Measurements from ENCODE around the gene C3orf18. TPM values are rescaled to one million over a fixed set of nuclear protein-coding genes. Genes with fewer than 3 reads are reported as not detected.

The C3orf18 gene
- total RNA-seq, 1 experiment from 2014 or later = 1.3 TPM

GRCh38 chr3:50559702-50560101, 7.8 kb downstream of the C3orf18 start:
- peaks cover 11% of the 10 kb centered on the region for H3K27me3 Mint-ChIP-seq (ENCODE audit: insufficient read depth, unreplicated experiment)
- no peaks in the 10 kb centered on the region for H3K36me3 Mint-ChIP-seq (ENCODE audit: insufficient read depth, unreplicated experiment)
- H3K9me3 Mint-ChIP-seq (ENCODE audit: unreplicated experiment) = no peaks in the 10 kb centered on the region
- CTCF ChIA-PET = interaction anchor here (1.1 to 3.4 kb wide), 3 partner anchors 10 to 57 kb away, joined by 3 to 19 read pairs (median 8); no protein-coding TSS in a partner anchor
- POLR2A ChIA-PET = no interaction called here
- H3K27ac Mint-ChIP-seq (ENCODE audit: low read depth, unreplicated experiment) = no peak overlapping the region
- DNase-seq (ENCODE audit: unreplicated experiment) = no peak
- H3K4me1 Mint-ChIP-seq (ENCODE audit: insufficient read depth, unreplicated experiment) = peaks cover 10% of the 10 kb centered on the region
- H3K4me3 Mint-ChIP-seq (ENCODE audit: unreplicated experiment) = no peak overlapping the region
- TF ChIP-seq CTCF (IDR thresholded peaks at IDR 0.05; ENCODE audit: unreplicated experiment) = no peak
- BruUV-seq (replicated peaks) = no TSS peak
- intact Hi-C loops (cut with micrococcal nuclease) = no loop called here

- Mint-ChIP-seq H3K4me1 (ENCODE audit: insufficient read depth, unreplicated experiment) (peaks cover 2% of the 10 kb centered on the region), H3K4me3 (ENCODE audit: unreplicated experiment) (no peak overlapping the region), H3K36me3 (ENCODE audit: insufficient read depth, unreplicated experiment) (no peaks in the 10 kb centered on the region), H3K27me3 (ENCODE audit: insufficient read depth, unreplicated experiment) (peaks cover 11% of the 10 kb centered on the region), H3K27ac (ENCODE audit: low read depth, unreplicated experiment) (no peak overlapping the region), H3K9me3 (ENCODE audit: unreplicated experiment) (no peaks in the 10 kb centered on the region)
- no peak for TF ChIP-seq CTCF (IDR thresholded peaks at IDR 0.05; ENCODE audit: unreplicated experiment)
- intact Hi-C loops (cut with micrococcal nuclease) = no loop called here
- ChIA-PET POLR2A (no interaction called here), CTCF (interaction anchor here (0.5 to 1.2 kb wide), 4 partner anchors 9 to 211 kb away, joined by 3 to 4 read pairs (median 3); no protein-coding TSS in a partner anchor)
- no peak for DNase-seq (ENCODE audit: unreplicated experiment)
- no TSS peak for BruUV-seq (replicated peaks)
These were observed 9.6 kb downstream of the C3orf18 start for GRCh38 chr3:50557915-50558314.

- ChIA-PET POLR2A (interaction anchor here (1.5 kb wide), 1 partner anchor 11 kb away, joined by 3 read pairs; the partner anchor contains the start of gene C3orf18), CTCF (interaction anchor here (0.7 to 1.9 kb wide), 4 partner anchors 9 to 209 kb away, joined by 3 to 16 read pairs (median 6); no protein-coding TSS in a partner anchor)
- Mint-ChIP-seq H3K36me3 (ENCODE audit: insufficient read depth, unreplicated experiment) (no peaks in the 10 kb centered on the region), H3K27me3 (ENCODE audit: insufficient read depth, unreplicated experiment) (peaks cover 11% of the 10 kb centered on the region), H3K27ac (ENCODE audit: low read depth, unreplicated experiment) (no peak overlapping the region), H3K9me3 (ENCODE audit: unreplicated experiment) (no peaks in the 10 kb centered on the region), H3K4me1 (ENCODE audit: insufficient read depth, unreplicated experiment) (no peaks in the 10 kb centered on the region), H3K4me3 (ENCODE audit: unreplicated experiment) (no peak overlapping the region)
- intact Hi-C loops (cut with micrococcal nuclease) = no loop called here
- no peak for DNase-seq (ENCODE audit: unreplicated experiment)
- no TSS peak for BruUV-seq (replicated peaks)
- no peak for TF ChIP-seq CTCF (IDR thresholded peaks at IDR 0.05; ENCODE audit: unreplicated experiment)
These were observed 10.4 kb downstream of the C3orf18 start for GRCh38 chr3:50557106-50557505.

- POLR2A ChIA-PET = no interaction called here
- no peaks in the 10 kb centered on the region for H3K4me1 Mint-ChIP-seq (ENCODE audit: insufficient read depth, unreplicated experiment)
- H3K9me3 Mint-ChIP-seq (ENCODE audit: unreplicated experiment) = no peaks in the 10 kb centered on the region
- no peak overlapping the region for H3K4me3 Mint-ChIP-seq (ENCODE audit: unreplicated experiment)
- no peak for TF ChIP-seq CTCF (IDR thresholded peaks at IDR 0.05; ENCODE audit: unreplicated experiment)
- no peak for DNase-seq (ENCODE audit: unreplicated experiment)
- H3K27me3 Mint-ChIP-seq (ENCODE audit: insufficient read depth, unreplicated experiment) = peaks cover 11% of the 10 kb centered on the region
- BruUV-seq (replicated peaks) = no TSS peak
- H3K27ac Mint-ChIP-seq (ENCODE audit: low read depth, unreplicated experiment) = no peak overlapping the region
- no peaks in the 10 kb centered on the region for H3K36me3 Mint-ChIP-seq (ENCODE audit: insufficient read depth, unreplicated experiment)
- CTCF ChIA-PET = interaction anchor here (1.1 kb wide), 2 partner anchors 12 to 167 kb away, joined by 3 read pairs; no protein-coding TSS in a partner anchor
- intact Hi-C loops (cut with micrococcal nuclease) = no loop called here
These were observed 13.0 kb downstream of the C3orf18 start for GRCh38 chr3:50554553-50554952.
